GM12878 (cell line): ENCODE data around the gene ITPRIPL2.

ENCODE experiments used
- HCFC1 ChIP-seq: fragments of 150-350 bp; IDR thresholded peaks from 2 replicates; pipeline ENCODE4 v1.6.1; 2014; ENCODE audit warnings: low read length
- TF ChIP-seq, protein P1 (sequence below): fragments of 450-650 bp; formaldehyde crosslinking; IDR thresholded peaks from 2 replicates; pipeline ENCODE4 v1.5.0; 2022; ENCODE audit warnings: mild to moderate bottlenecking, missing genetic modification characterization
- TF ChIP-seq, protein P2 (sequence below): IDR thresholded peaks from 2 replicates; pipeline ENCODE4 v1.6.1; 2012; ENCODE audit warnings: low read depth, low read length, improper control_type of control experiment

DNA sequence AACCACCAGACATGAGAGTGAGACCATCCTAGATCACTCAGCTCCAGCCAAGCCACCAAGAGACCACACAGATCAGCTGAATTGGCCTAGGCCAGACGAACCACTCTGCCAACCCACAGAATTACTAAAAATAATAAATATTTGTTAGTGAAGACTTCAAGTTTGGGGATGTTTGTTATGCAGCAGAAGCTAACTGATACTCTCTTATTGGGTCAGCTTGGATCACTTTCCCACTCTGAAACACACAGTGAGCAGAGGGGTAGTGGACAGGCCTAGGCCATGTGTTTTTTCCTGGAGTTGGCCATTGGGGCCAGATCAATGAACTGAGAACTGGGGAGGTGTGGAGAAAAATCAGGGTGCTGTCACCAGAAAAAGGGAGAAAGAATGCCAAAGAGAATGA lies 15.6 kb upstream of the ITPRIPL2 start:
- TF ChIP-seq, protein P1, sequence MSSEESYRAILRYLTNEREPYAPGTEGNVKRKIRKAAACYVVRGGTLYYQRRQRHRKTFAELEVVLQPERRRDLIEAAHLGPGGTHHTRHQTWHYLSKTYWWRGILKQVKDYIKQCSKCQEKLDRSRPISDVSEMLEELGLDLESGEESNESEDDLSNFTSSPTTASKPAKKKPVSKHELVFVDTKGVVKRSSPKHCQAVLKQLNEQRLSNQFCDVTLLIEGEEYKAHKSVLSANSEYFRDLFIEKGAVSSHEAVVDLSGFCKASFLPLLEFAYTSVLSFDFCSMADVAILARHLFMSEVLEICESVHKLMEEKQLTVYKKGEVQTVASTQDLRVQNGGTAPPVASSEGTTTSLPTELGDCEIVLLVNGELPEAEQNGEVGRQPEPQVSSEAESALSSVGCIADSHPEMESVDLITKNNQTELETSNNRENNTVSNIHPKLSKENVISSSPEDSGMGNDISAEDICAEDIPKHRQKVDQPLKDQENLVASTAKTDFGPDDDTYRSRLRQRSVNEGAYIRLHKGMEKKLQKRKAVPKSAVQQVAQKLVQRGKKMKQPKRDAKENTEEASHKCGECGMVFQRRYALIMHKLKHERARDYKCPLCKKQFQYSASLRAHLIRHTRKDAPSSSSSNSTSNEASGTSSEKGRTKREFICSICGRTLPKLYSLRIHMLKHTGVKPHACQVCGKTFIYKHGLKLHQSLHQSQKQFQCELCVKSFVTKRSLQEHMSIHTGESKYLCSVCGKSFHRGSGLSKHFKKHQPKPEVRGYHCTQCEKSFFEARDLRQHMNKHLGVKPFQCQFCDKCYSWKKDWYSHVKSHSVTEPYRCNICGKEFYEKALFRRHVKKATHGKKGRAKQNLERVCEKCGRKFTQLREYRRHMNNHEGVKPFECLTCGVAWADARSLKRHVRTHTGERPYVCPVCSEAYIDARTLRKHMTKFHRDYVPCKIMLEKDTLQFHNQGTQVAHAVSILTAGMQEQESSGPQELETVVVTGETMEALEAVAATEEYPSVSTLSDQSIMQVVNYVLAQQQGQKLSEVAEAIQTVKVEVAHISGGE (CRISPR knock-in tag): no peak
- TF ChIP-seq, protein P2, sequence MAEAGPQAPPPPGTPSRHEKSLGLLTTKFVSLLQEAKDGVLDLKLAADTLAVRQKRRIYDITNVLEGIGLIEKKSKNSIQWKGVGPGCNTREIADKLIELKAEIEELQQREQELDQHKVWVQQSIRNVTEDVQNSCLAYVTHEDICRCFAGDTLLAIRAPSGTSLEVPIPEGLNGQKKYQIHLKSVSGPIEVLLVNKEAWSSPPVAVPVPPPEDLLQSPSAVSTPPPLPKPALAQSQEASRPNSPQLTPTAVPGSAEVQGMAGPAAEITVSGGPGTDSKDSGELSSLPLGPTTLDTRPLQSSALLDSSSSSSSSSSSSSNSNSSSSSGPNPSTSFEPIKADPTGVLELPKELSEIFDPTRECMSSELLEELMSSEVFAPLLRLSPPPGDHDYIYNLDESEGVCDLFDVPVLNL: no peak
- no peak for TF ChIP-seq HCFC1
